Measurements from ENCODE around the gene LARP6. TPM values are rescaled to one million over a fixed set of nuclear protein-coding genes. Genes with fewer than 3 reads are reported as not detected.

The LARP6 gene
- total and polyA plus RNA-seq, 2 experiments from 2014 or later, result 20.0 to 22.4 TPM

DNA sequence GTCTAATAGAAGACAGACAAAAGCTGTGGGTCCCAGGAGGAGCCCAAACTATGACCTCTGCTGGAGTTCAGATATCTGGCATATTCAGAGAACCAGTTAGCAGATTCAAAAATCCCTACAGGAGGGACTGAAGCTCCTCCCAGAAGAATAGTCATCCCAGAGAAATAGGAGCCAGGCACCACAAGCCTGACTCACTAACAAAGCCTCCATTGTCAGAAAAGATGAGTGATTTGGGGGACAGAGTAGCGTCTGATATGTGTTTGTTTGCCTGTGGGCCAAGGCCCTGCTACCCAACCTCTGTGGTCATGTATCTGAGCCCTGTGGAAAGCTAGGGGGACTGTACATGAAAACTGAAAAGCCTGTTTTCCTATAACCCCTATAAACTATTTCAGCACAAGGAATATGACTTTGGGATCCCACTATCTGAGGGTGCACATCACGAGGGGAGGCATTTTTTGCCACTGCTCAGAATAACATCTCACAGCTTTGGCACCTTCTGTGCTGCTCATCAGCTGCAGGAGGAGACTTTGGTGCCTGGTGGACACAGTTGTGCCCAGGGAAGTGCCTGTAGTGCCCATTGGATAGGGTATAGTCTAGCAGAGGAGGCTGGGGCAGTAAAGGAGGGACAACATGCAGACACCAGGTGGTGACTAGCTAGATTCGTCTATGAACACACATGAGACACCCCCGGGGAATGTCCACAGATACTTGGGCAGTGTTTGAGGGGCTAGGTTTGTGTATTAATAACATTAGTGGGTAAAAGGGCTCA is 9.7 kb upstream of the LARP6 start (continued):
- TF ChIP-seq, protein P1, sequence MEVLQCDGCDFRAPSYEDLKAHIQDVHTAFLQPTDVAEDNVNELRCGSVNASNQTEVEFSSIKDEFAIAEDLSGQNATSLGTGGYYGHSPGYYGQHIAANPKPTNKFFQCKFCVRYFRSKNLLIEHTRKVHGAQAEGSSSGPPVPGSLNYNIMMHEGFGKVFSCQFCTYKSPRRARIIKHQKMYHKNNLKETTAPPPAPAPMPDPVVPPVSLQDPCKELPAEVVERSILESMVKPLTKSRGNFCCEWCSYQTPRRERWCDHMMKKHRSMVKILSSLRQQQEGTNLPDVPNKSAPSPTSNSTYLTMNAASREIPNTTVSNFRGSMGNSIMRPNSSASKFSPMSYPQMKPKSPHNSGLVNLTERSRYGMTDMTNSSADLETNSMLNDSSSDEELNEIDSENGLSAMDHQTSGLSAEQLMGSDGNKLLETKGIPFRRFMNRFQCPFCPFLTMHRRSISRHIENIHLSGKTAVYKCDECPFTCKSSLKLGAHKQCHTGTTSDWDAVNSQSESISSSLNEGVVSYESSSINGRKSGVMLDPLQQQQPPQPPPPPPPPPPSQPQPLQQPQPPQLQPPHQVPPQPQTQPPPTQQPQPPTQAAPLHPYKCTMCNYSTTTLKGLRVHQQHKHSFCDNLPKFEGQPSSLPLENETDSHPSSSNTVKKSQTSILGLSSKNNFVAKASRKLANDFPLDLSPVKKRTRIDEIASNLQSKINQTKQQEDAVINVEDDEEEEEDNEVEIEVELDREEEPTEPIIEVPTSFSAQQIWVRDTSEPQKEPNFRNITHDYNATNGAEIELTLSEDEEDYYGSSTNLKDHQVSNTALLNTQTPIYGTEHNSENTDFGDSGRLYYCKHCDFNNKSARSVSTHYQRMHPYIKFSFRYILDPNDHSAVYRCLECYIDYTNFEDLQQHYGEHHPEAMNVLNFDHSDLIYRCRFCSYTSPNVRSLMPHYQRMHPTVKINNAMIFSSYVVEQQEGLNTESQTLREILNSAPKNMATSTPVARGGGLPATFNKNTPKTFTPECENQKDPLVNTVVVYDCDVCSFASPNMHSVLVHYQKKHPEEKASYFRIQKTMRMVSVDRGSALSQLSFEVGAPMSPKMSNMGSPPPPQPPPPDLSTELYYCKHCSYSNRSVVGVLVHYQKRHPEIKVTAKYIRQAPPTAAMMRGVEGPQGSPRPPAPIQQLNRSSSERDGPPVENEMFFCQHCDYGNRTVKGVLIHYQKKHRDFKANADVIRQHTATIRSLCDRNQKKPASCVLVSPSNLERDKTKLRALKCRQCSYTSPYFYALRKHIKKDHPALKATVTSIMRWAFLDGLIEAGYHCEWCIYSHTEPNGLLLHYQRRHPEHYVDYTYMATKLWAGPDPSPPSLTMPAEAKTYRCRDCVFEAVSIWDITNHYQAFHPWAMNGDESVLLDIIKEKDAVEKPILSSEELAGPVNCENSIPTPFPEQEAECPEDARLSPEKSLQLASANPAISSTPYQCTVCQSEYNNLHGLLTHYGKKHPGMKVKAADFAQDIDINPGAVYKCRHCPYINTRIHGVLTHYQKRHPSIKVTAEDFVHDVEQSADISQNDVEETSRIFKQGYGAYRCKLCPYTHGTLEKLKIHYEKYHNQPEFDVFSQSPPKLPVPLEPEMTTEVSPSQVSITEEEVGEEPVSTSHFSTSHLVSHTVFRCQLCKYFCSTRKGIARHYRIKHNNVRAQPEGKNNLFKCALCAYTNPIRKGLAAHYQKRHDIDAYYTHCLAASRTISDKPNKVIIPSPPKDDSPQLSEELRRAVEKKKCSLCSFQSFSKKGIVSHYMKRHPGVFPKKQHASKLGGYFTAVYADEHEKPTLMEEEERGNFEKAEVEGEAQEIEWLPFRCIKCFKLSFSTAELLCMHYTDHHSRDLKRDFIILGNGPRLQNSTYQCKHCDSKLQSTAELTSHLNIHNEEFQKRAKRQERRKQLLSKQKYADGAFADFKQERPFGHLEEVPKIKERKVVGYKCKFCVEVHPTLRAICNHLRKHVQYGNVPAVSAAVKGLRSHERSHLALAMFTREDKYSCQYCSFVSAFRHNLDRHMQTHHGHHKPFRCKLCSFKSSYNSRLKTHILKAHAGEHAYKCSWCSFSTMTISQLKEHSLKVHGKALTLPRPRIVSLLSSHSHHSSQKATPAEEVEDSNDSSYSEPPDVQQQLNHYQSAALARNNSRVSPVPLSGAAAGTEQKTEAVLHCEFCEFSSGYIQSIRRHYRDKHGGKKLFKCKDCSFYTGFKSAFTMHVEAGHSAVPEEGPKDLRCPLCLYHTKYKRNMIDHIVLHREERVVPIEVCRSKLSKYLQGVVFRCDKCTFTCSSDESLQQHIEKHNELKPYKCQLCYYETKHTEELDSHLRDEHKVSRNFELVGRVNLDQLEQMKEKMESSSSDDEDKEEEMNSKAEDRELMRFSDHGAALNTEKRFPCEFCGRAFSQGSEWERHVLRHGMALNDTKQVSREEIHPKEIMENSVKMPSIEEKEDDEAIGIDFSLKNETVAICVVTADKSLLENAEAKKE (CRISPR knock-in tag; IDR thresholded peaks at IDR 0.05), result no peak
- TF ChIP-seq, protein P2, sequence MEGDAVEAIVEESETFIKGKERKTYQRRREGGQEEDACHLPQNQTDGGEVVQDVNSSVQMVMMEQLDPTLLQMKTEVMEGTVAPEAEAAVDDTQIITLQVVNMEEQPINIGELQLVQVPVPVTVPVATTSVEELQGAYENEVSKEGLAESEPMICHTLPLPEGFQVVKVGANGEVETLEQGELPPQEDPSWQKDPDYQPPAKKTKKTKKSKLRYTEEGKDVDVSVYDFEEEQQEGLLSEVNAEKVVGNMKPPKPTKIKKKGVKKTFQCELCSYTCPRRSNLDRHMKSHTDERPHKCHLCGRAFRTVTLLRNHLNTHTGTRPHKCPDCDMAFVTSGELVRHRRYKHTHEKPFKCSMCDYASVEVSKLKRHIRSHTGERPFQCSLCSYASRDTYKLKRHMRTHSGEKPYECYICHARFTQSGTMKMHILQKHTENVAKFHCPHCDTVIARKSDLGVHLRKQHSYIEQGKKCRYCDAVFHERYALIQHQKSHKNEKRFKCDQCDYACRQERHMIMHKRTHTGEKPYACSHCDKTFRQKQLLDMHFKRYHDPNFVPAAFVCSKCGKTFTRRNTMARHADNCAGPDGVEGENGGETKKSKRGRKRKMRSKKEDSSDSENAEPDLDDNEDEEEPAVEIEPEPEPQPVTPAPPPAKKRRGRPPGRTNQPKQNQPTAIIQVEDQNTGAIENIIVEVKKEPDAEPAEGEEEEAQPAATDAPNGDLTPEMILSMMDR (conservative IDR thresholded peaks at IDR 0.05; ENCODE audit: low read depth in 2 of 2), result no peak

DNA sequence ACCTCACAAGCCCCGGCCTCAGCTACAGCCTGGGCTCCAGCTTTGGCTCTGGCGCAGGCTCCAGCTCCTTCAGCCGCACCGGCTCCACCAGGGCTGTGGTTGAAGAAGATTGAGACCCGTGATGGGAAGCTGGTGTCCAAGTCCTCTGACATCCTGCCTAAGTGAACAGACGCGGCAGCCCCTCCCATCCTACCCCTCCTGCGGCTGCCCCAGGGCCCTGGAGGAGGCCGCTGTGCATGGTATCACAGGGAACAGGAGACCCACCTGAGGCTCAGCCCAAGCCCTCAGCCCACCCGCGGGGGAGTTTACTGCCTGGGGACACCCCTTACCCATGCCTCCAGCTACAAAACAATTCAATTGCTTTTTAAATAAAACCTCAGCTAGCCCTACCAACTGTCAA is 6.0 kb upstream of the LARP6 start:
- H3K4me3 Mint-ChIP-seq, result no peak overlapping the region
- H3K27ac Mint-ChIP-seq, result no peak overlapping the region
- no peaks in the 10 kb centered on the region; the same call in 2 of the 3 replicates for H3K36me3 Mint-ChIP-seq (ENCODE audit: low read depth)
- Histone ChIP-seq H3K79me2 (replicated peaks; ENCODE audit: insufficient read depth) (no peaks in the 10 kb centered on the region), H2AFZ (no peak overlapping the region), H3K27me3 (ENCODE audit: insufficient read depth) (peaks cover 9% of the 10 kb centered on the region), H3K4me2 (no peak overlapping the region), H3K36me3 (ENCODE audit: insufficient read depth) (no peaks in the 10 kb centered on the region), H4K20me1 (replicated peaks; ENCODE audit: insufficient read depth) (no peaks in the 10 kb centered on the region), H3K9me2 (ENCODE audit: insufficient read depth) (no peaks in the 10 kb centered on the region), H3K4me3 (no peak overlapping the region), H3K27ac (ENCODE audit: low read depth) (no peak overlapping the region), H3F3A (replicated peaks; ENCODE audit: low read depth) (no peaks in the 10 kb centered on the region), H3K4me1 (ENCODE audit: insufficient read depth) (no peaks in the 10 kb centered on the region)
- H3K27me3 Mint-ChIP-seq (ENCODE audit: insufficient read depth, low read depth, poor library complexity), result peaks cover 2% of the 10 kb centered on the region
- H3K9me3 Mint-ChIP-seq, result 0 out of 3 replicates have a peak, but pooled peaks cover 3% of the 10 kb centered on the region
- no peak for DNase-seq (ENCODE audit: low spot score)
- H3K4me1 Mint-ChIP-seq, result no peaks in the 10 kb centered on the region; the same call in 2 of the 3 replicates
- ATAC-seq, result no peak
- TF ChIP-seq, protein P3, sequence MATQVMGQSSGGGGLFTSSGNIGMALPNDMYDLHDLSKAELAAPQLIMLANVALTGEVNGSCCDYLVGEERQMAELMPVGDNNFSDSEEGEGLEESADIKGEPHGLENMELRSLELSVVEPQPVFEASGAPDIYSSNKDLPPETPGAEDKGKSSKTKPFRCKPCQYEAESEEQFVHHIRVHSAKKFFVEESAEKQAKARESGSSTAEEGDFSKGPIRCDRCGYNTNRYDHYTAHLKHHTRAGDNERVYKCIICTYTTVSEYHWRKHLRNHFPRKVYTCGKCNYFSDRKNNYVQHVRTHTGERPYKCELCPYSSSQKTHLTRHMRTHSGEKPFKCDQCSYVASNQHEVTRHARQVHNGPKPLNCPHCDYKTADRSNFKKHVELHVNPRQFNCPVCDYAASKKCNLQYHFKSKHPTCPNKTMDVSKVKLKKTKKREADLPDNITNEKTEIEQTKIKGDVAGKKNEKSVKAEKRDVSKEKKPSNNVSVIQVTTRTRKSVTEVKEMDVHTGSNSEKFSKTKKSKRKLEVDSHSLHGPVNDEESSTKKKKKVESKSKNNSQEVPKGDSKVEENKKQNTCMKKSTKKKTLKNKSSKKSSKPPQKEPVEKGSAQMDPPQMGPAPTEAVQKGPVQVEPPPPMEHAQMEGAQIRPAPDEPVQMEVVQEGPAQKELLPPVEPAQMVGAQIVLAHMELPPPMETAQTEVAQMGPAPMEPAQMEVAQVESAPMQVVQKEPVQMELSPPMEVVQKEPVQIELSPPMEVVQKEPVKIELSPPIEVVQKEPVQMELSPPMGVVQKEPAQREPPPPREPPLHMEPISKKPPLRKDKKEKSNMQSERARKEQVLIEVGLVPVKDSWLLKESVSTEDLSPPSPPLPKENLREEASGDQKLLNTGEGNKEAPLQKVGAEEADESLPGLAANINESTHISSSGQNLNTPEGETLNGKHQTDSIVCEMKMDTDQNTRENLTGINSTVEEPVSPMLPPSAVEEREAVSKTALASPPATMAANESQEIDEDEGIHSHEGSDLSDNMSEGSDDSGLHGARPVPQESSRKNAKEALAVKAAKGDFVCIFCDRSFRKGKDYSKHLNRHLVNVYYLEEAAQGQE (IDR thresholded peaks at IDR 0.05; ENCODE audit: unreplicated experiment), result no peak
- no peak for TF ChIP-seq STAT1 (IDR thresholded peaks at IDR 0.05; ENCODE audit: unreplicated experiment)
- TF ChIP-seq JUNB (IDR thresholded peaks at IDR 0.05; ENCODE audit: unreplicated experiment), result no peak
- TF ChIP-seq, protein P2 (conservative IDR thresholded peaks at IDR 0.05; ENCODE audit: low read depth in 2 of 2), result no peak
- TF ChIP-seq POLR2AphosphoS5 (IDR thresholded peaks at IDR 0.05; ENCODE audit: low read depth), result no peak
- no peak for TF ChIP-seq EZH2phosphoT487 (IDR thresholded peaks at IDR 0.05; ENCODE audit: unreplicated experiment)
- TF ChIP-seq, protein P4, sequence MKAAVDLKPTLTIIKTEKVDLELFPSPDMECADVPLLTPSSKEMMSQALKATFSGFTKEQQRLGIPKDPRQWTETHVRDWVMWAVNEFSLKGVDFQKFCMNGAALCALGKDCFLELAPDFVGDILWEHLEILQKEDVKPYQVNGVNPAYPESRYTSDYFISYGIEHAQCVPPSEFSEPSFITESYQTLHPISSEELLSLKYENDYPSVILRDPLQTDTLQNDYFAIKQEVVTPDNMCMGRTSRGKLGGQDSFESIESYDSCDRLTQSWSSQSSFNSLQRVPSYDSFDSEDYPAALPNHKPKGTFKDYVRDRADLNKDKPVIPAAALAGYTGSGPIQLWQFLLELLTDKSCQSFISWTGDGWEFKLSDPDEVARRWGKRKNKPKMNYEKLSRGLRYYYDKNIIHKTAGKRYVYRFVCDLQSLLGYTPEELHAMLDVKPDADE (IDR thresholded peaks at IDR 0.05), result no peak

Measured in GM23338 (cell line).